ENCODE results near the gene ORMDL2.
"Not testable (repeated sequence)": the region's sequence is repeated elsewhere in the genome, so short reads cannot be mapped to it uniquely, and the experiment has no call there.

Gene ORMDL2

GRCh38 chr12:55861871-55862270 lies 44.0 kb downstream of the ORMDL2 start:
- DNase-seq, result no peak

- no peak for DNase-seq
Observed at GRCh38 chr12:55862286-55862685, 44.4 kb downstream of the ORMDL2 start.

GRCh38 chr12:55862931-55863330 lies 45.1 kb downstream of the ORMDL2 start:
- DNase-seq, result not testable (repeated sequence)

GRCh38 chr12:55865327-55865726 lies 47.5 kb downstream of the ORMDL2 start:
- DNase-seq, result no peak

- not testable (repeated sequence) for DNase-seq
Observed at GRCh38 chr12:55866454-55867004, 48.7 kb downstream of the ORMDL2 start.

Measured in SW 1271 (cell line).